HEK293 (cell line): ENCODE measurements around the gene STPG2.

Experiments
- MZF1 ChIP-seq: fragments of 450-650 bp; formaldehyde crosslinking; IDR thresholded peaks from 2 replicates; pipeline ENCODE4 v1.5.1; 2017; ENCODE audit warnings: missing biosample characterization, missing genetic modification characterization, borderline replicate concordance
- TF ChIP-seq, protein P1 (sequence below): fragments of 450-650 bp; formaldehyde crosslinking; IDR thresholded peaks from 2 replicates; pipeline ENCODE4 v1.5.1; 2016; ENCODE audit warnings: missing biosample characterization, missing genetic modification characterization
- TF ChIP-seq, protein P2 (sequence below): fragments of 450-650 bp; formaldehyde crosslinking; IDR thresholded peaks from 2 replicates; pipeline ENCODE4 v1.5.1; 2016; ENCODE audit warnings: missing biosample characterization, missing genetic modification characterization
- TF ChIP-seq, protein P3 (sequence below): fragments of 450-650 bp; formaldehyde crosslinking; IDR thresholded peaks from 2 replicates; pipeline ENCODE4 v1.5.1; 2016; ENCODE audit warnings: missing biosample characterization, missing genetic modification characterization
- TF ChIP-seq, protein P4 (sequence below): fragments of 450-650 bp; formaldehyde crosslinking; IDR thresholded peaks from 2 replicates; pipeline ENCODE4 v1.5.1; 2016; ENCODE audit warnings: missing biosample characterization, missing genetic modification characterization, borderline replicate concordance
- TF ChIP-seq, protein P5 (sequence below): fragments of 450-650 bp; formaldehyde crosslinking; IDR thresholded peaks from 2 replicates; pipeline ENCODE4 v1.5.1; 2016; ENCODE audit warnings: missing biosample characterization, missing genetic modification characterization

DNA sequence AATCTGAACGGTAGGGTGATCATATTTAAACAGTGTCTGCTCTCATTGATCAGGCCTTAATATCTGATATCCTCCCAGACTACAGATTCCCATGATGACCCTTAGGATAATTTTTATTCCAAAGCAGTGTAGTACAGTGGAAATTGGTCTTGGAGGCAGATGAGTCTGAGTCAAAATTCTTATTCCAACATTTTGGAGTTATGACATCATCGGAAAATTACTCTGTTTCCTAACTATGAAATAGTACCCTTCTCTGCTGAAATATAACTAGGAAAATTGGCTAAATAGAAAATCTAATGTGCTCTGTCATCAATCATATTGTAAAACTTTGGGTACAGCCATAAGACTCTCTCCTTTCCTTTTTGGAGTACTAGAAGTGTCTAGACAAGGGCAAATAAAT is 583.3 kb downstream of the STPG2 start:
- TF ChIP-seq, protein P1, sequence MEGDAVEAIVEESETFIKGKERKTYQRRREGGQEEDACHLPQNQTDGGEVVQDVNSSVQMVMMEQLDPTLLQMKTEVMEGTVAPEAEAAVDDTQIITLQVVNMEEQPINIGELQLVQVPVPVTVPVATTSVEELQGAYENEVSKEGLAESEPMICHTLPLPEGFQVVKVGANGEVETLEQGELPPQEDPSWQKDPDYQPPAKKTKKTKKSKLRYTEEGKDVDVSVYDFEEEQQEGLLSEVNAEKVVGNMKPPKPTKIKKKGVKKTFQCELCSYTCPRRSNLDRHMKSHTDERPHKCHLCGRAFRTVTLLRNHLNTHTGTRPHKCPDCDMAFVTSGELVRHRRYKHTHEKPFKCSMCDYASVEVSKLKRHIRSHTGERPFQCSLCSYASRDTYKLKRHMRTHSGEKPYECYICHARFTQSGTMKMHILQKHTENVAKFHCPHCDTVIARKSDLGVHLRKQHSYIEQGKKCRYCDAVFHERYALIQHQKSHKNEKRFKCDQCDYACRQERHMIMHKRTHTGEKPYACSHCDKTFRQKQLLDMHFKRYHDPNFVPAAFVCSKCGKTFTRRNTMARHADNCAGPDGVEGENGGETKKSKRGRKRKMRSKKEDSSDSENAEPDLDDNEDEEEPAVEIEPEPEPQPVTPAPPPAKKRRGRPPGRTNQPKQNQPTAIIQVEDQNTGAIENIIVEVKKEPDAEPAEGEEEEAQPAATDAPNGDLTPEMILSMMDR (tag by site-specific recombination) = no peak
- TF ChIP-seq, protein P2, sequence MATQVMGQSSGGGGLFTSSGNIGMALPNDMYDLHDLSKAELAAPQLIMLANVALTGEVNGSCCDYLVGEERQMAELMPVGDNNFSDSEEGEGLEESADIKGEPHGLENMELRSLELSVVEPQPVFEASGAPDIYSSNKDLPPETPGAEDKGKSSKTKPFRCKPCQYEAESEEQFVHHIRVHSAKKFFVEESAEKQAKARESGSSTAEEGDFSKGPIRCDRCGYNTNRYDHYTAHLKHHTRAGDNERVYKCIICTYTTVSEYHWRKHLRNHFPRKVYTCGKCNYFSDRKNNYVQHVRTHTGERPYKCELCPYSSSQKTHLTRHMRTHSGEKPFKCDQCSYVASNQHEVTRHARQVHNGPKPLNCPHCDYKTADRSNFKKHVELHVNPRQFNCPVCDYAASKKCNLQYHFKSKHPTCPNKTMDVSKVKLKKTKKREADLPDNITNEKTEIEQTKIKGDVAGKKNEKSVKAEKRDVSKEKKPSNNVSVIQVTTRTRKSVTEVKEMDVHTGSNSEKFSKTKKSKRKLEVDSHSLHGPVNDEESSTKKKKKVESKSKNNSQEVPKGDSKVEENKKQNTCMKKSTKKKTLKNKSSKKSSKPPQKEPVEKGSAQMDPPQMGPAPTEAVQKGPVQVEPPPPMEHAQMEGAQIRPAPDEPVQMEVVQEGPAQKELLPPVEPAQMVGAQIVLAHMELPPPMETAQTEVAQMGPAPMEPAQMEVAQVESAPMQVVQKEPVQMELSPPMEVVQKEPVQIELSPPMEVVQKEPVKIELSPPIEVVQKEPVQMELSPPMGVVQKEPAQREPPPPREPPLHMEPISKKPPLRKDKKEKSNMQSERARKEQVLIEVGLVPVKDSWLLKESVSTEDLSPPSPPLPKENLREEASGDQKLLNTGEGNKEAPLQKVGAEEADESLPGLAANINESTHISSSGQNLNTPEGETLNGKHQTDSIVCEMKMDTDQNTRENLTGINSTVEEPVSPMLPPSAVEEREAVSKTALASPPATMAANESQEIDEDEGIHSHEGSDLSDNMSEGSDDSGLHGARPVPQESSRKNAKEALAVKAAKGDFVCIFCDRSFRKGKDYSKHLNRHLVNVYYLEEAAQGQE (tag by site-specific recombination) = no peak
- TF ChIP-seq, protein P3, sequence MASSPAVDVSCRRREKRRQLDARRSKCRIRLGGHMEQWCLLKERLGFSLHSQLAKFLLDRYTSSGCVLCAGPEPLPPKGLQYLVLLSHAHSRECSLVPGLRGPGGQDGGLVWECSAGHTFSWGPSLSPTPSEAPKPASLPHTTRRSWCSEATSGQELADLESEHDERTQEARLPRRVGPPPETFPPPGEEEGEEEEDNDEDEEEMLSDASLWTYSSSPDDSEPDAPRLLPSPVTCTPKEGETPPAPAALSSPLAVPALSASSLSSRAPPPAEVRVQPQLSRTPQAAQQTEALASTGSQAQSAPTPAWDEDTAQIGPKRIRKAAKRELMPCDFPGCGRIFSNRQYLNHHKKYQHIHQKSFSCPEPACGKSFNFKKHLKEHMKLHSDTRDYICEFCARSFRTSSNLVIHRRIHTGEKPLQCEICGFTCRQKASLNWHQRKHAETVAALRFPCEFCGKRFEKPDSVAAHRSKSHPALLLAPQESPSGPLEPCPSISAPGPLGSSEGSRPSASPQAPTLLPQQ (tag by site-specific recombination) = no peak
- TF ChIP-seq, protein P4, sequence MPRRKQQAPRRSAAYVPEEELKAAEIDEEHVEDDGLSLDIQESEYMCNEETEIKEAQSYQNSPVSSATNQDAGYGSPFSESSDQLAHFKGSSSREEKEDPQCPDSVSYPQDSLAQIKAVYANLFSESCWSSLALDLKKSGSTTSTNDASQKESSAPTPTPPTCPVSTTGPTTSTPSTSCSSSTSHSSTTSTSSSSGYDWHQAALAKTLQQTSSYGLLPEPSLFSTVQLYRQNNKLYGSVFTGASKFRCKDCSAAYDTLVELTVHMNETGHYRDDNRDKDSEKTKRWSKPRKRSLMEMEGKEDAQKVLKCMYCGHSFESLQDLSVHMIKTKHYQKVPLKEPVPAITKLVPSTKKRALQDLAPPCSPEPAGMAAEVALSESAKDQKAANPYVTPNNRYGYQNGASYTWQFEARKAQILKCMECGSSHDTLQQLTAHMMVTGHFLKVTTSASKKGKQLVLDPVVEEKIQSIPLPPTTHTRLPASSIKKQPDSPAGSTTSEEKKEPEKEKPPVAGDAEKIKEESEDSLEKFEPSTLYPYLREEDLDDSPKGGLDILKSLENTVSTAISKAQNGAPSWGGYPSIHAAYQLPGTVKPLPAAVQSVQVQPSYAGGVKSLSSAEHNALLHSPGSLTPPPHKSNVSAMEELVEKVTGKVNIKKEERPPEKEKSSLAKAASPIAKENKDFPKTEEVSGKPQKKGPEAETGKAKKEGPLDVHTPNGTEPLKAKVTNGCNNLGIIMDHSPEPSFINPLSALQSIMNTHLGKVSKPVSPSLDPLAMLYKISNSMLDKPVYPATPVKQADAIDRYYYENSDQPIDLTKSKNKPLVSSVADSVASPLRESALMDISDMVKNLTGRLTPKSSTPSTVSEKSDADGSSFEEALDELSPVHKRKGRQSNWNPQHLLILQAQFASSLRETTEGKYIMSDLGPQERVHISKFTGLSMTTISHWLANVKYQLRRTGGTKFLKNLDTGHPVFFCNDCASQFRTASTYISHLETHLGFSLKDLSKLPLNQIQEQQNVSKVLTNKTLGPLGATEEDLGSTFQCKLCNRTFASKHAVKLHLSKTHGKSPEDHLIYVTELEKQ (tag by site-specific recombination) = no peak
- no peak for TF ChIP-seq MZF1
- TF ChIP-seq, protein P5, sequence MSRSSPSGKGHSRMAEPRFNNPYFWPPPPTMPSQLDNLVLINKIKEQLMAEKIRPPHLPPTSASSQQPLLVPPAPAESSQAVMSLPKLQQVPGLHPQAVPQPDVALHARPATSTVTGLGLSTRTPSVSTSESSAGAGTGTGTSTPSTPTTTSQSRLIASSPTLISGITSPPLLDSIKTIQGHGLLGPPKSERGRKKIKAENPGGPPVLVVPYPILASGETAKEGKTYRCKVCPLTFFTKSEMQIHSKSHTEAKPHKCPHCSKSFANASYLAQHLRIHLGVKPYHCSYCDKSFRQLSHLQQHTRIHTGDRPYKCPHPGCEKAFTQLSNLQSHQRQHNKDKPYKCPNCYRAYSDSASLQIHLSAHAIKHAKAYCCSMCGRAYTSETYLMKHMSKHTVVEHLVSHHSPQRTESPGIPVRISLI = no peak
